Cardiac septum (tissue), 1 donor: Measurements from ENCODE around the gene C2orf92. TPM values are rescaled to one million over a fixed set of nuclear protein-coding genes. Genes with fewer than 3 reads are reported as not detected.
"Not testable (repeated sequence)": the region's sequence is repeated elsewhere in the genome, so short reads cannot be mapped to it uniquely, and the experiment has no call there.

Experiments used
- DNase-seq: peaks from one replicate; pipeline ENCODE4 v3.0.0-alpha.2; 2020; ENCODE audit warnings: low spot score
- intact Hi-C: fragments of 100-400 bp; cut with DNase I; formaldehyde crosslinking; loops from one replicate; pipeline ENCODE4 v1.14.0; 2022
- total RNA-seq: library from RNA; stranded (reverse); fragmentation: NEBNext Ultra II Directional; extraction: Animal tissue kit (Norgen Biotek cat#: 25700); gene quantifications from one replicate; pipeline ENCODE4 v1.2.1, GENCODE V29; 2021
- donor health status: DM: no; HTN: no; CAD: no.

Gene C2orf92
- total RNA-seq, 1 donor from 2014 or later = 4.6 TPM

DNA sequence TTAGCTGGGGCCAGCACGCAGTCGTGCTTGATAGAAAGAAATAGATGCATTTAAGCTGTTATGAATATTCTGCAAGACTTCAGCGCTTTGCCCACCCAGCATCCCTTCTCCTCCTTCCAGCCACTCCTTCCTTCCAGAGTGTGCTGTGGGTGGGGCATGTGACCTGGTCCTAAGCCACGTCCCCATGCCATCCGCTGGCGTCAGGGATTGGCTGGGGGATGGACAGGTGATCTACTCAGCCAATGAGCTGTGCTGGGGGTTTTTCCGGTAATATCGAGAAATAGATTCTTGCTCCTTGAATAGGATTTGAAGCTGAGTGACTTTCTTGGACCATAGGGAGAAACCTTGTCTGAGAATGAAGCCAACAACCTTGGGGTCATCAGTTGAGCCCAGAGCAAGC lies 39.1 kb downstream of the C2orf92 start:
- DNase-seq = no peak
- intact Hi-C loops = no loop called here

DNA sequence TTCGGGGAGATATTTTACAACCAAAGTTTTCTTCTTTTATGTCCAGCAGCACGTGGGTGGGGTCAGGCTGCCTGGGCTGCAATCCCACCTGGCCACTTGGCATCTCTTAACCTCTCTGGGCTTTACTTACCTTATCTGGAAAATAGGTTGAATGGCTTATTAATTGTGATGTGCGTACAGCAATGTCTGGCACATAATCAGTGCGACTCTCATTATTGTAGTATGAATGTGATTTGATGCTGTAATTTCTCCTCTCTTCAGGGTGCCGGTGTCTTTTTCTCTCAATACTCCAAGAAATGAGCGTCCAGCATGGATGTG lies 41.8 kb downstream of the C2orf92 start:
- intact Hi-C loops = no loop called here
- no peak for DNase-seq

DNA sequence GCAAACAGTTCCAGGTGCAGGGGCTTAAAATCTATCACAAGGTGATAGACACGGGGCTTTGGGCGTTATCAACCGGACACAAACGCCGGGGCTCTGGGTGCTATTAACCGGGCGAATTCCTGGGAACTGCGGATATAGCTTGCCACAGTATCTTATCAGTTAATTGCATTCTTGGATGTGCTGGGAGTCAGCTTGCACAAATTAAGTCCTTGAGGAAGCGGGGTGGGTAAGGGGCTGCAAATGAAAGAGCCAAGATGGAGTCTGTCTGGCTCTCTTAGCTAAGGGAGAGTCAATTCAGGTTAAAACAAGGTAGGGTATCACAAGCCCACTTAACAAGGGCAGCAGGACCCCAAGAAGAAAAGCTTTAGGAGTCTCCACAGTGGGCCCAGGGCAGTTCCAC lies 42.7 kb downstream of the C2orf92 start:
- intact Hi-C loops = not testable (repeated sequence)
- DNase-seq = peak; percentile 29

DNA sequence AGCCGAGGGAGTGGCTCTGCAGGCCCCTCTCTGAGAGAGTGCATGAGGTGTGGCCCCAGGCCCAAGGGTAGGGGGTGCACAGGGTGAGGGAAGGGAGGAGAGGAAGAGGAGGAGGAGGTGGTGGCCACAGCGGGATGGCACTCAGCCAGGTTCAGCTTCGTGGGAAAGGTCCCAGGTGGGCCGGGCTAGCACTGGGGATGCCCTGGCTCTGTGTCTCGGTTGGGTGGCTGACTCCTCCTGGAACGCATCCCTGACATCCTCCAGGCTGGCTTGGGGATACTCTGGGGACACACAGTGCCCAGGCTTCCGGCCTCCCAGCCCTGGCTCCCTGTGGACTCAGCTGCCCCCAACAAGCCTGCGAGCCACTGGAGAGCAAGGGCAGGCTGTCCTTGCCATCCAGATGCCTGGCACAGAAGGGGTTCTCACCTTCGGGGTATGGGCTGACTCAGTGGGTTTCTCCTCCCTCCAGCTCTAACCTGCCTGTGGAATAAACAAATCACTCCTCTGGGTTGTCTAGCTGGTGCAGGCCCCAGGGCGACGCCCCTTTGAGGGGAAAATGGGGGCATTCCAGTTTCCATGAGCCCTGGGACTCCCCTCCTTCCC lies 43.3 kb downstream of the C2orf92 start:
- DNase-seq = peak; percentile 62
- intact Hi-C loops = no loop called here

DNA sequence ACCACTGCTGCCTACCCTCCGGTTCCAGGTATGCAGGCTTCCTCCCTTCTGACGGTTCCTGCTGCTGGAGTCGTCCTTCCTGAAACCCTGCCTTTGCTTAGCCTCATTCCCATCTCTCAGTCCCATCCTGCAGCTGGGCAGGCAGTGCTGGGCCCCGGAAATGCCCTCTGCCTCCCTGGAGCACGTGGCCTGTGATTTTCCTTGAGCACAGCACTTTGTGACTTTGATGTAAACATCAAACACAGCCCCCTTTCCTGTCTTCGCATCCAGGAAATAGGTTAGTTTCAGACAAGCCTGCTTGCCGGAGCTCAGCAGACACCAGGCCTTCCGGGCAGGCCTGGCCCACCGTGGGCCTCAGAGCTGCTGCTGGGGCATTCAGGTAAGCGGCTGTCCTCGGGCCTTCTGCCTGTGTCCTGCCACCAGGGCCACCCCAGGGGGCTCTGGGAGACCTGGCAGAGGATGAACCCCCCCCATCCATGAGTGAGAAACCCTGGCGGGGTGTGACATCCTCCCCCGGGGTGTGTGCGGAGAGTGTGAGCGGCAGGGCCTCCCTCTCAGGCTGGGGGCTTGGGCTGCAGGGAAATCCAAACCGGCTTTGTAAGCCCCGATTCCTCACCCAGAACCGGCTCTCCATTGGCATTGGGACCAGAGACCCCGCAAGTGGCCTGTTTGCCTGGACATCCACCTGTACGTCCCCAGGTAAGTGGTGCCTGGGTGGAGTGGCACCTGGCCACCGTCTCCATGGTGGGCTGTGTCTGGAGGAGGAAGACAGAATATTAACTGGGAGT lies 44.0 kb downstream of the C2orf92 start, which contains the start of gene ZAP70:
ZAP70 (plus strand) TSS at position 281 of the 788 bp plus-strand sequence. CDS start 10,461 bp downstream, outside the sequence.
- DNase-seq = peak; percentile 64
- intact Hi-C loops = no loop called here

DNA sequence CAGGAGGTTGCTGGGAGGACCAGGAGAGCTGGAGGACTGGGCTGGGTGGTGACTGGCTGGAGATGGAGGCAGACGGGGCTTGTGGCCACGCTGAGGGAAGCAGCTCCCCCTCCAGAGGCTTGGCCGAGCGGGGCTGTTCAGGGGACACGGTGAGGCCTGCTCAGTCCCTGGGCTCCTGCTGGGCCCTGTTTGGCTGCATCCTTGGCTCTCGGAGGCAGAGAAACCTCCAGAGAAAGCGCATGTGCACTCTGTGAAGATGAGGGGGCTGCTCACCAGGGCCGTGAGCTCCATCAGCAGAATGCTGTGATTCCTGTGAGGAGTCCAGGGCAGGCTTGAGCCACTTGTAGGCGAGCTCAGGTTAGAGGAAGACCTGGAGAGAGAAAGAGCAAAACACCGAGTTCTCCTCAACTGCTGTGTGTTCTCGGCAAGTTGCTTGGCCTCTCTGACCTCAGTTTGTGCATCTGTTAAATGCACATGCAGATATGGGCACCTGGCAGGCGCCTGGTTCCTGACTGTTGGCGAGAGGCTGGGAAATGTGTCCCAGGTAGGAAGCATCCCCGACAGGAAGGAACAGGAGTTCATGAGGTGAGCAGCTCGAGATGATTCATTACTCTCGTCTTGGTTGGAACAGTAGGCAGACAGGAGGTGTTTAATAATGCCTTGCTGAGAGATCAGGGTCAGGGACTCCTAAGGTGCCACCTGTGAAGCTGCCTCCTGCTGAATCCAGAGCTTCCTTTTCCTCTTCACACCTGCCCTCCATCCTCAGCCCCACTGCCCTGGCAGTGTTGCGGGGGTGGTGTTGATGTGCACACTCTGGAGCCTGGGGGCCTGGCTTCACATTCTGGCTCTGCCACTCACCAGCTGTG lies 44.8 kb downstream of the C2orf92 start:
- intact Hi-C loops = no loop called here
- DNase-seq = peak; percentile 58

DNA sequence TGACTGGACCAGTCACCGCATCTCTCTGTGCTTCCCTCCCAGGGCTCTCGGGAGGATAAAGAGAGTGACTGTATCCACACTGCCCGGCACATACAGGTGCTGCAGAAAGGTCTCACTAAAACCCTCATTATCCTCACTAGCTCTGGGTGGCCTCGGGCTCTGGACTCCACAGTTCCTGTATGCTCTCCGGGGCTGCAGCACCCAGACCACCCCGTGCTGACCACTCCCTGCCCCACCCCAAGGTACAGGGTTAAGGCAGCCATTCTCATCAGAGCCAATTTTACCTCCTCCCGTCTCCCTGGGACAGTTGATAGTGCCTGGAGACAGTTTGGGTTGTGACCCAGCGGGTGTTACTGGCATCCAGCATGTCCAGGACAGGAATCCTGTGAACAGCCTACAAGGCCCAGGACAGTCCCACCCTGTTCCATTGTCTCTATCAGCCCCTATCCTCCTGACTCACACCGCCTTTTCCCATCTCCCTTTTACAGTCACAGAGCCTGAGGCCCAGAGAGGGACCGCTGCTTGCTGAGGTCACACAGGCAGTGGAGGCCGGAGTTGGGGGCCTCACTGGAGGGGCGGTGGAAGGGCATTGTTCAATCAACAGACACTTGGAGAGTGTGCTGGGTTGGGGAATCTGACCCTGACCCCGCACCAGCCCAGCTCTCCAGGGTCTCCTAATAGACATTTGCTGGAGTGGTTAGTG lies 45.6 kb downstream of the C2orf92 start:
- intact Hi-C loops = no loop called here

DNA sequence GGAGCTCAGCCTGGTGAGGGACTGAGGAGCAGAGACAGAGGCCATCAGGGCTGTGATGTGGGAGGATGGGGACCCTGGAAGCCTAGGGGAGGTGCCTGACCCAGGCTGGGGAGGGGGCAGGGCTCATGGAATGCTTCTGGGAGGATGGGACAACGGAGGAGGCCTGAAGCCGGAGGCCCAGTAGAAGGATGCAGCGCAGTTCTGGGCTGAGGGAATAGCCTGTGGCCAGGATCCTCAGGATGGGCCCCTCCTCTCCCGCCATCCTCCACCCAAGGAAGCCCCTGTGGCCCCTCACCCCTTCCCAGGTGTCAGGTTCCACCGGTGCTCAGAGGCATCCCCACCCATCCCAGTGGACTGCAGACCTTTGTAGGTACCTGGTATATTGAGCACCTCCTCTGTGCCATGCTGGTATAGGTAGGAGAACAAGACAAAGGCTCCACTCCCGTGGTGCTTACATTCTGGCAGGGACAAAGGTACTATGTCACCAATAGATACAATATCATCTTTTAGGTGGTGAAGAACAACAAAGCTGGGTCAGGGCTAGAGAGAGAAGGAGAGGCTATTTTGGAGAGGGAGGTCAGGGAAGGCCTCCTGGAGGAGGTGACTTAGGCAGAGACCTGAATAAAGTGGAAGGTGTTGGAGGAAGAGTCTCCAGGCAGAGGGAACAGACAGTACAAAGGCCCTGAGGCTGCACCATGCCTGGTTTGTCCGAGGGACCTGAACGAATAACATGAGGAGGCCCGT lies 46.6 kb downstream of the C2orf92 start:
- intact Hi-C loops = no loop called here
- peak; percentile 66 for DNase-seq

More for the DNA sequence above, 45.6 kb downstream of the C2orf92 start:
- DNase-seq = peak; percentile 56

DNA sequence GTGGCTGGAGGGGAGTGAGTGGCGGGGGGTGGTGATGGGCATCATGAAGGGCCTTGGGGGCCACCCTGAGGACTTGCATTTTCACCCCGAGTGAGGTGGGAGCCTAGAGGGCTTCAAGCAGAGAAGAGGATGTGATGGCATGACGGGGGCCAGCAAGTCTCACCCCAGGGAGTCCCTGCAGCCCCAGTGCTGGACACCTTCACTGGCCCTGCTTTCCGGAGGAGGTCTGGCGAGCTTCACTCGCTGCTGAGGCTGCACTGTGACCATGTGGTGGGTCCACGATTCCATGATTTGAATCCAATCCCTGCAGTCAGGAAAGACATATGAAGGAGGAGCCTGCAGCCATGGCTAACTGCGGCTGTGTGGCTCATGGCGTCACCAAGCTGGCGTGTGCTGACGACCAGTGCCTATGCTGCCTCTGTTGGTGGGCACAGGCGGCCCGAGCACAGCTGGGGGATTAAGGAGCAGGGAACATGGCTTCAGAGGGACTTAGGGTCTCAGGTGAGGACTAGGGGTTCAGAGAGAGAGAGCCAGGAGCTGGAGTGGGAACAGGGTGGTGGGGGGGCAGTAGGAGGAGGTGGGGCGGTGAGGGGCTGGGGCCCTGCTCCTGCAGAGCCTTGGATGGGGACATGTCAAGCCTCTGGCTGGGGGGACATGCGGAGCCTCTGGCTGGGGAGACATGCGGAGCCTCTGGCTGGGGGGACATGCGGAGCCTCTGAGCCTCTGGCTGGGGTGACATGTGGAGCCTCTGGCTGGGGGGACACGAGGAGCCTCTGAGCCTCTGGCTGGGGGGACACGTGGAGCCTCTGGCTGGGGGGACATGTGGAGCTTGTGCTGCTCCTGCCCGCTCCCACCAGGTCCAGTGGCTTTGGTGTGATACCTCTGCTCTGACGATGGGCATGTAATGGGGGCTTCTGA lies 47.4 kb downstream of the C2orf92 start:
- intact Hi-C loops = no loop called here

DNA sequence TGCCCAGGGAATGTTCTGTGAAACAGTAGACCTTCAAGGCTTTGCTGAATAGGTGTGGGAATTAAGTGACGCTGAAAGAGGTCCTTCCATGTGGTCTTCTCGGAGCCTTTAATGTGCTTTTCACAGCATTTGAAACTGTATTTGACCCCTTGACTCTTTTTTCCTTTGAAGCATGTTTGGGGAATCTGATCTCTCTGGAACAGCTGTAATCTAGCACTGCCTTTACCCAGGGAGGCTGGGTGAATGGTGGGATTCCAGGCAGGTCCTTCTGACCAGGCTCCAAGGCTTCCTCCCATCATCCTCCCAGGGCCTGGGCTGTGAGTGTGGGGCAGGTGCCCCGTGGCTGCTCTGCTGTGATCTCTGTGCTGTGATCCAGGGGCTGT lies 48.1 kb downstream of the C2orf92 start:
- intact Hi-C loops = no loop called here
- DNase-seq = no peak

More for the DNA sequence above, 47.4 kb downstream of the C2orf92 start:
- DNase-seq = peak; percentile 54

DNA sequence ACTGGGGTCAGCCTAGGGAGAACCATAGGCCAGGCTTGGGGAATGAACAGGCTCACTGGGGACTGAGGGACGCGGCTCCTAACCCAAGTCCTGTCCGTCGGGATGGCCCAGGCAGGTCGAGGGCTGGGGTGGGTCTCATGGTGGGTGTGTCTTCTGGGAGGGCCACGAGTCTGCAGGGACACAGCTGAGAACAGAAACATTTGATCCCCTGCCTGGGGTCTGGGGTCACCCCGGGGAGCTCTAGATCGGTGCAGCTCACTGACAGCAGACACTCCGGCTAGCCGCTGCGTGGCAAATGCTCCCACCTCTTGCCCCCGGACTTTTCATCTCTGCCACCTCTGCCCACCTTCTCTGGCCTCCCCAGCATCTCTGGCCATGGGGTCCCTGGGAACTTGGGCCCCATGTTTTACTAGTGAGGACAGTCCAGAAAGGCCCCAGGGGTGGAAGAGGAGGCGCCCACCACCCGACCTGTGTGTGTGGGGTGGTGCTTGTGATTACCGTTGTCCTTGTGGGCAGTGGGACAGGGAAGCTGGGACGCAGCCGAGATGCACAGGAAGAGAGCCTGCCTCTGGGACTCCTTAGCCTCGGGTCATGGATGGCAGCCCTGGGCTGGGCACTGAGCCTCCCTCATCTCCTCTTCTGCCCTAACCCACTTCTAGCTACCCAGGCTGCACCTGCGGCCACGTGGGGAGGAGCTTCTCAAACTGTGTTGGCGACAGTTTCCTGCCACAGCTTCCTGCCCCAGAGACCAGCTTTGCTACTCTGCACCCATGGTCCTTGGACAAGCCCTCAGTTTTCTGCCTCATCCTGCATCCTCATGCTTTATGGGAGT lies 48.8 kb downstream of the C2orf92 start:
- no peak for DNase-seq
- intact Hi-C loops = no loop called here

DNA sequence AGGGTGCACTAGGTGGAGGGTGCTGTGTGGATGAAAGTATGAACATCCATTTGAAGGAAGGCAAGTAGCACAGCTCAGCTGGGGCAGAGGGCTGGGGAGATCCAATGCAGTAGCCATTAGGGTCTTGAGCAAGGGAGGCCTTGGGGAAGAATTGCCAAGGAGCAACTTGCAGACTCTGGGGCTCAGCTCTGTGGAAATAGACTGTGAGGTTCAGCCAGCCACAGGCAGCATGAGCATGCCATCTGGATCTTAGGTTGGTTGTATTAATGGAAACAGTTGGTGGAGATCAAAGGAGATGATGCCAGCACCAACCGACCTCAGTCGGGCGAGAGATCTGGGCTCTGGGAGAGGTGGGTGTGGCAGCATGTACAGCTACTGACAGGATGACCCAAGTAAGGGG lies 49.4 kb downstream of the C2orf92 start:
- intact Hi-C loops = no loop called here
- no peak for DNase-seq

DNA sequence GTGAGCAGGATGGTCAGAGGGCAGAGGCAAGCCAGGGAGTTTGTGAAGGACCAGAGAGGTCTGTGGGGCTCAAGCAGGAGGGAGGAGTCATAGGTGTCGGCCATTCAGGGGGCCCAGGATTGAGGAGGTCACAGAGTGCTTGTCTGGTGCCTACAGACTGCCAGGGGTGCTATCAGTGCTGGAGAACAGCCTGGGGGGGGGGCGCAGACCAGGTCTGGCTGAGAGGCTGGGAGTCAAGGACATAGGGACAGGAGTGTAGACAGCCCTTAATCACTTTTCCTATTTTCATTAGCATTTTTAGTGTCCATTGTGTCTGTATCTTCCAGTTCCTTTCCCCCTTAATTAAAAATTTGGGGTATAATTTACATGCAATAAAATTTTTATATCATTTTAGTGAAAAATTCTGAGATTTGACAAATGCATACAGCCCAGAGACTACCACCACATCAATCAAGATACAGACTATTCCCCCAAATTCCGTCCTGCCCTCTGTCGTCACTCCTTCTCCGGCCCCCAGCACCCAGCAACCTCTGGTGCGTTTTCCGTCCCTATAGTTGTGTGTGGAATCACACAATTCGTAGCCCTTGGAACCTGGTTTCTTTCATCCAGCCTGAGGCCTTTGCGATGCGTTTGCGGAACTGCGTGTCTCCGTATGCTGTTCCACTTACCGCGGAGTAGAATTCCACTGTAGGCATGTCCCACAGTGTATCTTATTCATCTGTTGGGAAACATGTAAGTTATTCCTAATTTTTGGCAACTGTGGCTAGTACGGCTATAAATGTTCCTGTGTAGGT lies 50.0 kb downstream of the C2orf92 start:
- DNase-seq = no peak
- intact Hi-C loops = no loop called here

DNA sequence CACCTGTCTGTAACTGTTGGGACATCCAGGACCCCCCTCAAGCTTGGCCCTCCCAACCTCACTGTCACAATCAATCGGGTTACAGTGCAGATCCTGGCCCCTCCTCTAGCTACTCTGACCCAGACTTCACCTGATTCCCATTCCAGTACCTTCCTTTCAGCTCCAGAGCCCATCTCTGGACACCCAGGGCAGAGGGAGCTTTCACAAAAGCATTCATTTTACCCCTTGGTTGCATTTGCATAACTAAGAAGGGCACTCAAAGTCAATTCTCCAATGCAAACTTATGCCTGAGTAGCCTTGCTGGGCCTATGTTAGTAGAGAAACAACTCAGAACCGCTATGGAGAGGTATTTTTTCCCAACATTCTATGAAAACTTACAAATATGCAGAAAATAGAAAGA lies 51.2 kb downstream of the C2orf92 start:
- no peak for DNase-seq
- intact Hi-C loops = no loop called here

DNA sequence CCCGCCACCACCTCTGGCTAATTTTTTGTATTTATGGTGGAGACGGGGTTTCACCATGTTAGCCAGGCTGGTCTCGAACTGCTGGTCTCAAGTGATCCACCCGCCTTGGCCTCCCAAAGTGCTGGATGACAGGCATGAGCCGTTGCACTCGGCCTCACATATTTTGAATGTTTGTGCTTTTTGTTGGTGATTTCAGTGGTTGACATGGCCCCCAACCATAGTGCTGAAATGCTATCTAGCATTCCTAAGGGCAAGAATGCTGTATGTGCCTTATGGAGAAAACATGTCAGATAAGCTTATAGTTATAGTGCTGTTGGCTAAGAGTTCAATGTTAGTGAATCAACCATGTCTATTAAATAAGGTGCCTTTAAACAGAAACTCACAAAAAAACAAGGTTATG lies 52.7 kb downstream of the C2orf92 start:
- DNase-seq = no peak
- intact Hi-C loops = no loop called here
